ENCODE measurements around the gene CNPY1. TPM values are rescaled to one million over a fixed set of nuclear protein-coding genes. Genes with fewer than 3 reads are reported as not detected.

CNPY1 gene
- total RNA-seq, 2 experiments from 2014 or later, result not detected

DNA sequence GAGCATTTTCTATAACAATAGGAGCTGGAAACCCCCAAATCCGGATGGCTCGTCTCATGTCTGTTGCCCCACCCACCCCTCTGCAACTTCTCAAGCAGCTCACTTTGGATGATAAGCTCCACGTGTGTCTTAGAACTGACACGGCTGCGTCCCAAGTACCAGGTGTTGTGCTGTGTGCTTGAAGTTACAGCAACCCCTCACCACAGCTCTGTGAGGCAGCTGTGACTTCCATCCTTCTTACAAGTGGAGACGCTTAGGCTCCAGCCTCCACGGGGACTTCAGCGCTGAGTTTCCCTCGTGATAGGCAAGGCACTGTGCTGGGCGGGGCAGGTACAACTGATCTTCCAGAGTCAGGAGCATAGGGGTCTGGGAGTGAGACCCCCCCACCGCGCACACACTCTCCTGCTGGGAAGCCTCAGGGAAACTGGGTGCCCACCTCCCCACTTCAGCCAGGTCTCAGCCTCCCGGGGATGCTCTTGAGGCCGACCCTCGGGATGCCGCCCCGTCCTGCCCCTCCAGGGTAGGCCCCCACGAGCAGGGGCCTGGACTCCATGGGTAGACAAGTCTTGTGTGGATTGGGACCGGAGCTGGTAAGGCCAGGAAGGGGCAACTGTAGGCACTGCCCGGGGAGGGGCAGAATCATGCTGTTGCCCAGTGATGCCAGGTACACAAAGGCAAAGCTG, 57.1 kb downstream of the CNPY1 start:
- no peak overlapping the region for H3K4me3 Mint-ChIP-seq
- peaks cover 24% of the 10 kb centered on the region for H3K27me3 Mint-ChIP-seq
- peaks cover 23% of the 10 kb centered on the region for H3K4me1 Mint-ChIP-seq
- POLR2A ChIA-PET, result no interaction called here
- no peak for DNase-seq
- H3K9me3 Mint-ChIP-seq, result no peaks in the 10 kb centered on the region
- no peaks in the 10 kb centered on the region for H3K36me3 Mint-ChIP-seq (ENCODE audit: low read depth)
- CTCF ChIA-PET, result interaction anchor here (1.7 kb wide), 1 partner anchor 12 kb away, joined by 3 read pairs; no protein-coding TSS in a partner anchor
- H3K27ac Mint-ChIP-seq, result peak overlapping the region; percentile 62

DNA sequence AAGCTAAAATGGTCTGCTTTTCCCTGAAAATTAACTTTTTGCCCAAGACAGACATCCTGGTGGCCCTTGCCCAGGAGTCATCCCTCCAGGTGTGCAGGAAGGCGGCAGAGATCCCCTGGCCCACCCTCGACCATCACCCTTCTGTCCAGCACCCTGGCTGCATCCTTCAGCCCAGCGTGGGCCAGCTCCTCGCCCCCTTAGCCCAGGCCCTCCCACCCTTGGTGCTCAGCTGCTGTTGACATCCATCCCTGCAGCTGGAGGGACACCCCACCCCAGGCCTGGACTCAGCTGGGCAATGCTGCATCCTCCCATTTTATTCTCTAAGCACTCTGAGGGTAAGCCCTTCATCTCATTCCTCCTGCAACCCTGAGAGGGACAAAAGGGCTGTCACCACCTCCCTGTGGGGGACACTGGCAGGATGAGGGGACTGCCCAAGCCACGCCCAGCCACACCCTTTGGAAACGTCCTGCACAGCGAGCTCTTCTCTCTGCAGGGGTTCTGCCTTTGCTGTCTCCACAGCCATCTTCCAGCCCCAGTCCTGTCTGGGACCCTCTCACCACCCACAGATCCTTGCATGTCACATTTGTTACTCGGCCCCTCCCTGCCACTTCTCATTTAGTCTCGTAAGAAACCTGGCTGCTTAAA, 57.8 kb downstream of the CNPY1 start:
- POLR2A ChIA-PET, result no interaction called here
- no peaks in the 10 kb centered on the region for H3K36me3 Mint-ChIP-seq (ENCODE audit: low read depth)
- no peaks in the 10 kb centered on the region for H3K9me3 Mint-ChIP-seq
- H3K27ac Mint-ChIP-seq, result no peak overlapping the region
- peaks cover 28% of the 10 kb centered on the region for H3K27me3 Mint-ChIP-seq
- H3K4me3 Mint-ChIP-seq, result no peak overlapping the region
- peaks cover 23% of the 10 kb centered on the region for H3K4me1 Mint-ChIP-seq
- no peak for DNase-seq
- CTCF ChIA-PET, result interaction anchor here (1.7 to 1.9 kb wide), 2 partner anchors 11 to 13 kb away, joined by 3 to 4 read pairs; no protein-coding TSS in a partner anchor

DNA sequence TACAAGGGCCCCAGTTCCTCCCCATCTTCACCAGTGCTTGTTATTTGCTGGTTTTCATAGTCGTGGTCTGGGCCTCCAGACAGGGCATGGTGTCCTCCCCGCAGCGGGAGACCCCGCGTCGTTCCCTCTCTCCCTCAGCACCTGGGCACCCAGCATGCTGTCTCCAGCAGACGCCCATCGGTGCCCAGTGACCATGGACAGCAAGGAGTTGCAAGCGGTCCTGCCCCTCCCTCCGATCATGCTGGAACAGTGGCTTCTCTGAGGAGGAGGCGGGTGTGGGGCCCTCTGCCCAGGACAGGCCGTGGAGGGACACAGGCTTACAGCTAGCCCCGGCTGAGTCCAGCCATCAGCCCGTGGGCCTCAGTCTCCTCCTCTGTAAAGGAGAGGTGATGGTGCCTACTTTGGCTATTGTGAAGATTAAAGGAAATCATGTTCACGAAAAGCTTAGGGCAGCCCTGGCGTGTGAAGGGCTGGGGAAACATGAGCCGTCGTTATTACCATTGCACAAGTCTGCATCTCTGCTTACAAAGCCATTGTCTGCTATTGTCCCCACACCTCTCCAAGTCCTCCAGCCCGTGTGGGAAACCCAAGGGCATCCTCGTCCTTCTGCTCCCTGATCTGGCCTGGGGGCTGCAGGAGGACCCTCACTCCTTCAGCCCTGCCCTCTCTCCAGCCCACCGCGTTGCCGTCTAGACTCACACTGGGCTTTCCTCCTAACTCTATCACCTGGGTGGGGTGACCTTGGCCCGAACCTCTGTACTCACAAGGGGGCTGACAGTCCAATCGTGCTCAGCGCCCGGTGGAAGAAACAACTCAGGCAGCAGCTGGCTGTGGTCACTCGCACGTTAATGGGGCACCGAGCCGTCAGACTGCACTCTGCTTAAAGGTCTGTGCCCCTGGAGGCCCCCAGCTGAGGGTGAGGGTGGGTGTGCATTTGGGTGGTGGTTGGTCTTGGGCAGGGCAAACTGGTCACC, 58.6 kb downstream of the CNPY1 start:
- H3K9me3 Mint-ChIP-seq, result no peaks in the 10 kb centered on the region
- POLR2A ChIA-PET, result no interaction called here
- H3K4me1 Mint-ChIP-seq, result peaks cover 30% of the 10 kb centered on the region
- H3K27ac Mint-ChIP-seq, result no peak overlapping the region
- no peak for DNase-seq
- no peak overlapping the region for H3K4me3 Mint-ChIP-seq
- no peaks in the 10 kb centered on the region for H3K36me3 Mint-ChIP-seq (ENCODE audit: low read depth)
- CTCF ChIA-PET, result interaction anchor here (1.7 to 1.9 kb wide), 2 partner anchors 10 to 14 kb away, joined by 3 to 4 read pairs; no protein-coding TSS in a partner anchor
- H3K27me3 Mint-ChIP-seq, result peaks cover 30% of the 10 kb centered on the region

DNA sequence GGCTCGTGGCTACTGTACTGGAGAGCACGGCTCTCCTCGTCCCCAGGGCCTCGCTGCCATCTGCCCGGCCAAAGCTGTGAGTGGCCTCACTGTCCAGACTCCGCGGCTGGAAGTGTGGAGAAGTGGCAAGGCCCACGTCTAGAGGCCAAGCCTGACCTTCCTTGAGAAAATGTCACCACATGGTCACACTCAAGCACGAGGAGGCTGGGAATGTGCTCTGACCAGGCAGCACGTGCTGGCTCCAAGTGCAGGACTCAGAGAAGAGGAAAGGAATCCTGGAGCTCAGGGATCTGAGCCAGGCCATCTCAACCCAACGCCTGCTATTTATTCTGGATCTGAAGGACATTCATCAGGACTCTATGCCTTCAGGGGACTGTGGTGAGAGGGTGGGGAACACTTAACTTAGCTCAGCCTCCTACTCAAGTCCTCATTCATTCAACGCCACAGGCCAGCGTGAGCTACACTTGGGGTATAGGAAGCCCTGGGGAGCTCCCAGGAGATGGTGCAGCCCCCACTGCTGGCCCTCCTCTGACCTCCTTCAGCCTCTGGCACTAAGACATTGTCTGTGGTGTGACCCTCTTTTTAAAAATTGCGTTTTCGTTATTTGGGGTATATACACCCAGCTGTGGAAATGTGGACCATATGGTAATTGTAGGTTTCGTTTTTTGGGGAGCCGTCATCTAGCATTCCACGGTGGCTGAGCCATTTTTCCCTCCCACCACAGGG, 59.4 kb downstream of the CNPY1 start:
- peaks cover 35% of the 10 kb centered on the region for H3K4me1 Mint-ChIP-seq
- no peak overlapping the region for H3K27ac Mint-ChIP-seq
- peaks cover 5% of the 10 kb centered on the region for H3K9me3 Mint-ChIP-seq
- no peaks in the 10 kb centered on the region for H3K36me3 Mint-ChIP-seq (ENCODE audit: low read depth)
- peaks cover 33% of the 10 kb centered on the region for H3K27me3 Mint-ChIP-seq
- no peak for DNase-seq
- ChIA-PET POLR2A (no interaction called here), CTCF (interaction anchor here (1.9 kb wide), 1 partner anchor 9 kb away, joined by 4 read pairs; no protein-coding TSS in a partner anchor)
- H3K4me3 Mint-ChIP-seq, result no peak overlapping the region

DNA sequence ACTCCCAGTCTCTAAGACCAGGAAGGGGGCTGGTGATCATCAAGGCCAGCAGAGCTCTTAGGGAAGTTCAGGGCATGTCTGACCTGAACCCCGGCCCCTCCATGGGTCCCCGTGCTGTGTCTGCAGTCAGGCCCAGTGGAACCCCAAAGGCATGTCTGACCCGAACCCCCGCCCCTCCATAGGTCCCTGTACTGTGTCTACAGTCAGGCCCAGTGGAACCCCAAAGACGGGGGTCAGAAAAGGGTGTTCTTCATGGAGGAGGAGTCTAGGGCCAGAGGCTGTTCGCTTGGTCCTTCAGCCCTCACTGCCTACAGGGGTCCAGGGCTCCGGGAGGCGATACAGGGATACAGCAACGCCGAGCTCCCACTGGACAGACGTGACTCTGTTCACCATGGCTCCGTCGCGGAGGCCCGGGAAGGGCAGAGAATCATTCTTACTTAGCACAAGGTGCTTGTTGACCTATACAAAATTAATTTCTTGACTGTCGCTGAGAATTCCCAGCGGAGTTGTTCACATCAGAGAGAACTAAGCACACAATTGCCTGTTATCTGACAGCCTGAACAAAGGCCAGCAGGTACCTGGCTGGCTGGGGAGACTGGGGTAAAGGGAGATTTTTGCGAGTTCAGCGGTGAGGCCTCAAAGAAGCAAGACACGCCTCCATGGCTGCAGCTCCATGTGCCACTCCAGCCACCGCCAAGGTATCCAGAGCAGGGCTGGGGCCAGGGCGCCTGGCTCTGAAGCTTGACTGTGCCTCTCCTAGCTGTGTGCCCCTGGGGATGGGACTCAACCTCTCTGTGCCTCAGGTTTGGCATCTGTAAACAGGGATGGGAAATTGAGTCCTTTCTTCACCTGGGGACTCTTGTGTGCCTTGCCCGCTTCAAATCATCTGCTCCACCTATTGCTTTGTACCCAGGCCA, 61.6 kb downstream of the CNPY1 start:
- Mint-ChIP-seq H3K27me3 (peaks cover 36% of the 10 kb centered on the region), H3K4me1 (peaks cover 20% of the 10 kb centered on the region), H3K9me3 (peaks cover 6% of the 10 kb centered on the region), H3K27ac (no peak overlapping the region), H3K36me3 (ENCODE audit: low read depth) (no peaks in the 10 kb centered on the region), H3K4me3 (no peak overlapping the region)
- ChIA-PET CTCF (interaction anchor here (0.7 kb wide), 1 partner anchor 770 kb away, joined by 3 read pairs; no protein-coding TSS in a partner anchor), POLR2A (no interaction called here)
- no peak for DNase-seq

DNA sequence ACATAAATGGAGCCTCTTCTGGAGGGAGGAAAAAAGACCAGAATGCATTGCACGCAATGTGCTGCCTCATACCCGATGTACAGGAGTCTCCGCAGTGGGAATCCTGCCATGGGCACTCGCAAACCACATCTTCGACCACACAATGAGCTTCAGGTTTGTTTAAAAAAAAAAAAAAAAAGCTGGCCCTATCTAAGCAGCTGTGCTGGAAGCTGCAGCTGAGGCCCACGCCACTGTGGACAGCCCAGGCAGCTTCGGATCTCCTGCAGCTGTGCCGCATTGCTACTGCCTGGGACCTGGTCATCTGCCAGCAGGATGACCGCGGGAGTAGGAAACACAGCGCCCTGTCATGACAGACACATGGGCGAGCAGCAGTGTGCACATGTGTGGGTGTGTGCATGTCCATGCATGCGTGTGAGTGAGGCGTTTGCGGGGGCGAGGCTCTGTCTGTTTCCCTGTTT, 62.5 kb downstream of the CNPY1 start:
- no peak for DNase-seq
- Mint-ChIP-seq H3K4me1 (peaks cover 19% of the 10 kb centered on the region), H3K27ac (no peak overlapping the region), H3K9me3 (peaks cover 6% of the 10 kb centered on the region), H3K36me3 (ENCODE audit: low read depth) (no peaks in the 10 kb centered on the region), H3K27me3 (peaks cover 39% of the 10 kb centered on the region), H3K4me3 (no peak overlapping the region)
- CTCF ChIA-PET, result interaction anchor here (0.7 kb wide), 1 partner anchor 771 kb away, joined by 3 read pairs; no protein-coding TSS in a partner anchor
- POLR2A ChIA-PET, result no interaction called here

DNA sequence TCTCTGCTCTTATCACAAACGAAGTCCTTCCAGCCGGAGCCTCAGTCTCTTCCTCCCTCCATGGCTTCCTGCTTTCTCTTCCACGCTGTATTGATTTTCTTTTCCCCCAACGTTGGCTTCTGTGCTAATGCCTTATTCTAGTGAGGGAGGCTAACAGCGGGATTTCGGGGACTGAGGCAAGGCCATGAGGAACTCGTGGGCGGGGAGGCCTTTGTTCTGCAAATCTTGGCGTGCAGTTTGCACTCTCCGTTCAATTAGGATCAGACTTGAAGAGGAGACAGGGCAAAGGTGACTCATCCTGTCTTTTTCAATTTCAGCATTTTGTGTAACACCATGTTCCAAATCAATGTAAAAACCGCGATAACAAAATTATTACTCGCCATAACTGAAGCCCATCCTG, 63.1 kb downstream of the CNPY1 start:
- H3K27me3 Mint-ChIP-seq, result peaks cover 43% of the 10 kb centered on the region
- no peak for DNase-seq
- H3K9me3 Mint-ChIP-seq, result peaks cover 6% of the 10 kb centered on the region
- no peak overlapping the region for H3K4me3 Mint-ChIP-seq
- no peaks in the 10 kb centered on the region for H3K36me3 Mint-ChIP-seq (ENCODE audit: low read depth)
- H3K4me1 Mint-ChIP-seq, result peaks cover 17% of the 10 kb centered on the region
- POLR2A ChIA-PET, result no interaction called here
- peak overlapping the region; percentile 63 for H3K27ac Mint-ChIP-seq
- CTCF ChIA-PET, result no interaction called here

DNA sequence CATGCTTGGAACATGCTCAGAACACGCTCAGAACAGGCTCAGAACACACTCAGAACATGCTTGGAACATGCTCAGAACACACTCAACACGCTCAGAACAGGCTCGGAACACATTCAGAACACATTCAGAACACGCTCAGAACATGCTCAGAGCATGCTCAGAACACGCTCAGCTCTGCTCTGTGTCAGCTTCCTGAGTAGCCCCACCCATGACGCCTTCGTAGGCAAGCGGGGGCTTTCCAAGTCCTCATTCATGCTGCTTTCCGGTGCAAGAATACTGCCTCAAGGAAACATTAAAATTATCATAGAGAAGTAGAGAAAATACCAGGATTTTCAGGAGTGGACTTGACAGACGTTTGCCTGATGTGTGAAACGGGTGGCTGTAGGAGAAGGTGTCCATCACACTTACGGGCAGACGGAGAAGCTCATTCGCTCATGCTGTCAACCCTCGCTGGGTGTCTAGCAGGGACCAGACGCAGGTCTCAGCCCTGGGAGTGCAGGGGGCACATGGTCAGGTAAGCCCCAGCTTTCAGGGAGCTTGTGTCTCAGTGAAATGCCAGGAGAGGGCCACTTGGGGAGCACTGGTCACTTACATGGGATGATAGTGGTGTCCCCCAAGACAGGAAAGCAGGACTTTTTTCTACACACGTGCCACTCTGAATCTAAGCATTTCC, 63.7 kb downstream of the CNPY1 start:
- Mint-ChIP-seq H3K27me3 (peaks cover 43% of the 10 kb centered on the region), H3K4me1 (peaks cover 21% of the 10 kb centered on the region), H3K36me3 (ENCODE audit: low read depth) (no peaks in the 10 kb centered on the region), H3K27ac (peak overlapping the region; percentile 63), H3K4me3 (peak overlapping the region; percentile 45), H3K9me3 (peaks cover 6% of the 10 kb centered on the region)
- ChIA-PET POLR2A (no interaction called here), CTCF (no interaction called here)
- DNase-seq, result no peak

DNA sequence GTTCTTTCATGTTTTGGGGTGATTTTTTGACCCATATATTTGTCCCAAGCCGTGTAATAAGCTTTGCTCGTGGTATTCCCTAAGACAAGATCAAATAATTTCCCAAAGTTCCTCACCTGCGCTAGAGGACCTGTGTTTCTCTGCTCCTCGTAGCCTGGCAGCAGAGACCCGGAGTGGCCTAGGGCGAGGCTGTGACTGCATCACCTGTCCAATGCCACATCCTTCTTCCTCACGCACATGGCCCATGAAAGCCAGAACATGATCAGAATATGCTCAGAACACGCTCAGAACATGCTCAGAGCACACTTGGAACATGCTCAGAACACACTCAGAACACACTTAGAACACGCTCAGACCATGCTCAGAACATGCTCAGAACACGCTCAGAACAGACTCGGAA, 64.6 kb downstream of the CNPY1 start:
- no peaks in the 10 kb centered on the region for H3K36me3 Mint-ChIP-seq (ENCODE audit: low read depth)
- H3K4me1 Mint-ChIP-seq, result peaks cover 28% of the 10 kb centered on the region
- no peak for DNase-seq
- ChIA-PET CTCF (no interaction called here), POLR2A (no interaction called here)
- H3K27ac Mint-ChIP-seq, result no peak overlapping the region
- no peak overlapping the region for H3K4me3 Mint-ChIP-seq
- peaks cover 9% of the 10 kb centered on the region for H3K9me3 Mint-ChIP-seq
- H3K27me3 Mint-ChIP-seq, result peaks cover 45% of the 10 kb centered on the region

DNA sequence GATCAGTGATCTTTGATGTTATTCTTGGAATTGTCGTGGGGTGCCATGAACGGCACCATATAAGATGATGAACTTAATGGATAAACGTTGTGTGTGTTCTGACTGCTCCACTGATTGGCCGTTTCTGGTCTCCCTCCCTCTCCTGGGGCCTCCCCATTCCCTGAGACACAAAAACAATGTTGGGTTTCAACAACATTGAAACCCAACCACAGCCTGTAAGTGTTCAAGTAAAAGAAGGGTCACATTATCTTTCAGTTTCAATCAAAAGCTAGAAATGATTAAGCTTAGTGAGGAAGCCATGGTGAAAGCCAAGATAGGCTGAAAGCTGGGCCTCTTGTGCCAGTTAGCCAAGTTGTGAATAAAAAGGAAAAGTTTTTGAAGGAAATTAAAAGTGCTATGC, 68.9 kb downstream of the CNPY1 start:
- peaks cover 67% of the 10 kb centered on the region for H3K27me3 Mint-ChIP-seq
- H3K36me3 Mint-ChIP-seq (ENCODE audit: low read depth), result no peaks in the 10 kb centered on the region
- H3K4me1 Mint-ChIP-seq, result peaks cover 20% of the 10 kb centered on the region
- no peak overlapping the region for H3K4me3 Mint-ChIP-seq
- no peak overlapping the region for H3K27ac Mint-ChIP-seq
- DNase-seq, result no peak
- ChIA-PET CTCF (interaction anchor here (1.1 to 1.4 kb wide), 3 partner anchors 10 to 19 kb away, joined by 4 to 5 read pairs (median 4); no protein-coding TSS in a partner anchor), POLR2A (no interaction called here)
- H3K9me3 Mint-ChIP-seq, result peaks cover 12% of the 10 kb centered on the region

DNA sequence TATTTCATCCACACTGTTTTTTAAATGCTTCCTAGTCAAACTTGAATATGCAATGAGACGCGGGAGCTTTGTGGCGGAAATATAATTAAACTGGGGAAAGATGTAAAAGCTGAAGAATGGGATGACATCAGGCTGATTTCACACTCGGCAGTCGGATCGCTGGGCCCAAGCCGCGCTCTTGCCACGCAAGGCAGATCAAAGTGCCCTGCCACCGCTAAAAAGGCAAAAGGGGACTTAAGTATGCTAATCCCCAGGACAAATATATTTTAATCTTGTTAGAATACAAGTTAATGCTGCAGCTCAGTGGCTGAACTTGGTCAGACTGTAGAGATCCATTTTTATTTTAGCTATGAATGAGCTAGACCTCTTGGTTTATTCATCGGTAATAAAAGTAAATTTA, 74.6 kb downstream of the CNPY1 start:
- H3K4me1 Mint-ChIP-seq, result peaks cover 3% of the 10 kb centered on the region
- H3K27me3 Mint-ChIP-seq, result peaks cover 84% of the 10 kb centered on the region
- POLR2A ChIA-PET, result no interaction called here
- H3K4me3 Mint-ChIP-seq, result no peak overlapping the region
- H3K36me3 Mint-ChIP-seq (ENCODE audit: low read depth), result no peaks in the 10 kb centered on the region
- no peak for DNase-seq
- no peak overlapping the region for H3K27ac Mint-ChIP-seq
- CTCF ChIA-PET, result interaction anchor here (1.2 to 1.4 kb wide), 2 partner anchors 22 to 91 kb away, joined by 5 read pairs; no protein-coding TSS in a partner anchor
- H3K9me3 Mint-ChIP-seq, result peaks cover 3% of the 10 kb centered on the region

All from activated CD4-positive, alpha-beta T cell treated with anti-CD3 and anti-CD28 coated beads, Interleukin-2, amount 10 ng/mL, durations not matched to agents 7 days and 5 days (primary cell).